OCI-LY1 (cell line): ENCODE measurements around the gene STAU1.

Experiments
- H2AFZ ChIP-seq: fragments of 200-600 bp; sonication (generic), shearing (Covaris generic); 2 replicates; pipeline ENCODE4 v1.6.0; 2014; ENCODE audit warnings: antibody characterized with exemption, mild to moderate bottlenecking, low read length
- H3F3A ChIP-seq: fragments of 200-600 bp; sonication (generic), shearing (Covaris generic); 2 replicates; pipeline ENCODE4 v1.6.0; 2014; ENCODE audit warnings: mild to moderate bottlenecking, antibody characterized with exemption, low read length, moderate library complexity; ENCODE audit not compliant: insufficient read depth
- H3K27ac ChIP-seq: fragments of 200-600 bp; sonication (generic); 2 replicates; pipeline ENCODE4 v1.5.1; 2014; ENCODE audit warnings: low read length, mixed run types, mild to moderate bottlenecking, low read depth; ENCODE audit not compliant: poor library complexity, severe bottlenecking
- H3K27me3 ChIP-seq: fragments of 200-600 bp; sonication (generic); 2 replicates; pipeline ENCODE4 v1.6.0; 2014; ENCODE audit warnings: antibody characterized with exemption, mild to moderate bottlenecking, low read length, moderate library complexity; ENCODE audit not compliant: insufficient read depth
- H3K36me3 ChIP-seq: fragments of 200-600 bp; sonication (generic); 2 replicates; pipeline ENCODE4 v1.6.1; 2014; ENCODE audit warnings: mild to moderate bottlenecking, antibody characterized with exemption, low read length, moderate library complexity, mixed read lengths; ENCODE audit not compliant: insufficient read depth
- H3K4me1 ChIP-seq: fragments of 200-600 bp; sonication (generic); 2 replicates; pipeline ENCODE4 v1.5.1; 2014; ENCODE audit warnings: mild to moderate bottlenecking, low read length, moderate library complexity; ENCODE audit not compliant: insufficient read depth, severe bottlenecking
- H3K4me2 ChIP-seq: fragments of 200-600 bp; sonication (generic), shearing (Covaris generic); 2 replicates; pipeline ENCODE4 v1.6.1; 2014; ENCODE audit warnings: low read length
- H3K4me3 ChIP-seq: fragments of 200-600 bp; sonication (generic); 2 replicates; pipeline ENCODE4 v1.5.1; 2014; ENCODE audit warnings: low read length, low read depth, mild to moderate bottlenecking, mixed read lengths; ENCODE audit not compliant: poor library complexity, severe bottlenecking
- H3K79me2 ChIP-seq: fragments of 200-600 bp; shearing (Covaris generic); 2 replicates; pipeline ENCODE4 v1.6.1; 2016; ENCODE audit warnings: mixed run types, low read length, mixed read lengths; ENCODE audit not compliant: insufficient read depth
- H3K9ac ChIP-seq: fragments of 200-600 bp; sonication (generic), shearing (Covaris generic); 2 replicates; pipeline ENCODE4 v1.6.1; 2014; ENCODE audit warnings: mild to moderate bottlenecking, low read length, mixed read lengths
- H3K9me2 ChIP-seq: fragments of 200-600 bp; sonication (generic), shearing (Covaris generic); 2 replicates; pipeline ENCODE4 v1.6.1; 2014; ENCODE audit warnings: low read depth, mild to moderate bottlenecking, low read length, mixed read lengths
- H3K9me3 ChIP-seq: fragments of 200-600 bp; shearing (Covaris generic); 2 replicates; pipeline ENCODE4 v1.6.1; 2014; ENCODE audit warnings: low read length, mixed read lengths
- H4K20me1 ChIP-seq: fragments of 200-600 bp; sonication (generic), shearing (Covaris generic); 2 replicates; pipeline ENCODE4 v1.6.0; 2016; ENCODE audit warnings: mild to moderate bottlenecking, low read length; ENCODE audit not compliant: insufficient read depth
- CTCF ChIP-seq: fragments of 200-600 bp; sonication (generic), shearing (Covaris generic); IDR thresholded peaks from 2 replicates; pipeline ENCODE4 v1.5.1; 2017; ENCODE audit warnings: mild to moderate bottlenecking, antibody characterized with exemption, low read length, moderate library complexity, mixed read lengths
- EZH2 ChIP-seq: fragments of 200-600 bp; sonication (generic), shearing (Covaris generic); IDR thresholded peaks from 2 replicates; pipeline ENCODE4 v1.8.0; 2017; ENCODE audit warnings: borderline replicate concordance, mixed run types, mild to moderate bottlenecking, antibody characterized with exemption, low read length, moderate library complexity, mixed read lengths

Gene STAU1

GRCh38 chr20:49210757-49211110, 22.6 kb upstream of the STAU1 start:
- no peak overlapping the region for H2AFZ ChIP-seq
- H4K20me1 ChIP-seq: no peaks in the 10 kb centered on the region
- no peaks in the 10 kb centered on the region for H3K79me2 ChIP-seq
- no peak overlapping the region for H3K4me3 ChIP-seq
- no peaks in the 10 kb centered on the region for H3K4me1 ChIP-seq
- peaks cover 5% of the 10 kb centered on the region for H3K9me3 ChIP-seq
- no peak overlapping the region for H3K9ac ChIP-seq
- TF ChIP-seq CTCF: no peak
- no peak overlapping the region for H3K27ac ChIP-seq
- H3K36me3 ChIP-seq: no peaks in the 10 kb centered on the region
- no peak overlapping the region for H3K4me2 ChIP-seq
- no peaks in the 10 kb centered on the region for H3K9me2 ChIP-seq
- H3K27me3 ChIP-seq: no peaks in the 10 kb centered on the region
- no peaks in the 10 kb centered on the region for H3F3A ChIP-seq

GRCh38 chr20:49210101-49210756, 22.1 kb upstream of the STAU1 start:
- no peaks in the 10 kb centered on the region for H4K20me1 ChIP-seq
- no peak overlapping the region for H2AFZ ChIP-seq
- no peak overlapping the region for H3K27ac ChIP-seq
- no peak overlapping the region for H3K9ac ChIP-seq
- H3K27me3 ChIP-seq: no peaks in the 10 kb centered on the region
- no peaks in the 10 kb centered on the region for H3K36me3 ChIP-seq
- H3K9me2 ChIP-seq: no peaks in the 10 kb centered on the region
- H3K4me1 ChIP-seq: no peaks in the 10 kb centered on the region
- H3K79me2 ChIP-seq: no peaks in the 10 kb centered on the region
- no peak overlapping the region for H3K4me2 ChIP-seq
- TF ChIP-seq CTCF (no peak), EZH2 (no peak)
- H3F3A ChIP-seq: no peaks in the 10 kb centered on the region
- H3K9me3 ChIP-seq: peaks cover 5% of the 10 kb centered on the region
- no peak overlapping the region for H3K4me3 ChIP-seq

GRCh38 chr20:49207076-49207475, 18.9 kb upstream of the STAU1 start:
- no peak overlapping the region for H2AFZ ChIP-seq
- no peaks in the 10 kb centered on the region for H3F3A ChIP-seq
- no peak overlapping the region for H3K27ac ChIP-seq
- no peaks in the 10 kb centered on the region for H3K9me2 ChIP-seq
- no peak overlapping the region for H3K9ac ChIP-seq
- H4K20me1 ChIP-seq: no peaks in the 10 kb centered on the region
- no peaks in the 10 kb centered on the region for H3K79me2 ChIP-seq
- no peaks in the 10 kb centered on the region for H3K36me3 ChIP-seq
- TF ChIP-seq EZH2 (no peak), CTCF (no peak)
- H3K9me3 ChIP-seq: peaks cover 5% of the 10 kb centered on the region
- H3K4me1 ChIP-seq: no peaks in the 10 kb centered on the region
- H3K4me3 ChIP-seq: no peak overlapping the region
- H3K4me2 ChIP-seq: no peak overlapping the region
- no peaks in the 10 kb centered on the region for H3K27me3 ChIP-seq
